Skeletal muscle tissue (tissue), 4 donors: Measurements from ENCODE around the gene THTPA. TPM values are rescaled to one million over a fixed set of nuclear protein-coding genes. Genes with fewer than 3 reads are reported as not detected.
"Not testable (repeated sequence)": the region's sequence is repeated elsewhere in the genome, so short reads cannot be mapped to it uniquely, and the experiment has no call there.

ENCODE experiments used
- H3K27ac ChIP-seq: one replicate; pipeline ENCODE4 v1.7.0; 2013; ENCODE audit warnings: mild to moderate bottlenecking, low read depth, low read length, inconsistent platforms
- H3K27me3 ChIP-seq, 3 donors: one replicate each; pipeline ENCODE4 v1.7.0; 2013; ENCODE audit warnings: low read length in 3 of 3; ENCODE audit not compliant: control insufficient read depth in 3 of 3, insufficient read depth in 3 of 3
- H3K36me3 ChIP-seq, 3 donors: one replicate each; pipeline ENCODE4 v1.7.0; 2013; ENCODE audit warnings: low read length in 3 of 3; ENCODE audit not compliant: control insufficient read depth in 3 of 3, insufficient read depth in 3 of 3
- H3K4me1 ChIP-seq, 3 donors: one replicate each; pipeline ENCODE4 v1.7.0; 2013; ENCODE audit warnings: low read length in 3 of 3, mild to moderate bottlenecking in 3 of 3; ENCODE audit not compliant: control insufficient read depth in 3 of 3, insufficient read depth in 3 of 3
- H3K4me3 ChIP-seq, 3 donors: one replicate each; pipeline ENCODE4 v1.7.0; 2013; ENCODE audit warnings: low read length in 3 of 3
- H3K9ac ChIP-seq, 3 donors: one replicate each; pipeline ENCODE4 v1.7.0; 2013; ENCODE audit warnings: low read length in 3 of 3, mild to moderate bottlenecking in 3 of 3, moderate library complexity in 2 of 3, low read depth in 1 of 3
- H3K9me3 ChIP-seq, 3 donors: one replicate each; pipeline ENCODE4 v1.7.0; 2013; ENCODE audit warnings: low read length in 3 of 3; ENCODE audit not compliant: control insufficient read depth in 3 of 3
- total RNA-seq: library from RNA; depleted of rRNA; stranded (reverse); fragments of >200 nt; gene quantifications from one replicate; pipeline ENCODE4 v1.2.3, GENCODE V29; 2014
- donor health status: Osteomylitis.

THTPA gene
- total RNA-seq, 1 donor from 2014 or later = 7.8 TPM

DNA sequence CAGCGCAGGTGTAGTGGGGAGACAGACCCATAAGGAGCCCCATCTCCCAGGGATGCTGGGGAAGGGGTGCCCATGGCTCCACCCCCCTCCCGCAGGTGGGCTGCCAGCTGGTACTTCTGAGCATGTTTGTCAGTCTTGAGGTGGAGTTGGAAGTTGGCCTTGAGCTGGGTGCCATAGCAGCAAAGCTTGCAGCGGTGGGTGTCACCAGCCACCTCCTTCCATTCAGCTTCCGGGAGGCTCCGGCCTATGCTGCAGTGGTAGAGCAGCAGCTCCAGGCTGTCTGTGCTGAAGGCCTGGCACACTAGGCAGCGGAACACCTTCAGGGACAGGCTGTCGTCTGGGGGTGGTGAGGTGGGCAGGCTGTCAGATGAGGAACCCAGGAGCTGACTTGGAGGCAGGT is 23.4 kb upstream of the THTPA start:
- no peaks in the 10 kb centered on the region for H3K27me3 ChIP-seq
- no peak overlapping the region for H3K27ac ChIP-seq
- H3K9me3 ChIP-seq = no peaks in the 10 kb centered on the region
- H3K4me1 ChIP-seq = no peaks in the 10 kb centered on the region
- peaks cover 0 to 2% (median 0%) of the 10 kb centered on the region in 3 donors for H3K36me3 ChIP-seq
- no peak overlapping the region for H3K4me3 ChIP-seq
- H3K9ac ChIP-seq = no peak overlapping the region

DNA sequence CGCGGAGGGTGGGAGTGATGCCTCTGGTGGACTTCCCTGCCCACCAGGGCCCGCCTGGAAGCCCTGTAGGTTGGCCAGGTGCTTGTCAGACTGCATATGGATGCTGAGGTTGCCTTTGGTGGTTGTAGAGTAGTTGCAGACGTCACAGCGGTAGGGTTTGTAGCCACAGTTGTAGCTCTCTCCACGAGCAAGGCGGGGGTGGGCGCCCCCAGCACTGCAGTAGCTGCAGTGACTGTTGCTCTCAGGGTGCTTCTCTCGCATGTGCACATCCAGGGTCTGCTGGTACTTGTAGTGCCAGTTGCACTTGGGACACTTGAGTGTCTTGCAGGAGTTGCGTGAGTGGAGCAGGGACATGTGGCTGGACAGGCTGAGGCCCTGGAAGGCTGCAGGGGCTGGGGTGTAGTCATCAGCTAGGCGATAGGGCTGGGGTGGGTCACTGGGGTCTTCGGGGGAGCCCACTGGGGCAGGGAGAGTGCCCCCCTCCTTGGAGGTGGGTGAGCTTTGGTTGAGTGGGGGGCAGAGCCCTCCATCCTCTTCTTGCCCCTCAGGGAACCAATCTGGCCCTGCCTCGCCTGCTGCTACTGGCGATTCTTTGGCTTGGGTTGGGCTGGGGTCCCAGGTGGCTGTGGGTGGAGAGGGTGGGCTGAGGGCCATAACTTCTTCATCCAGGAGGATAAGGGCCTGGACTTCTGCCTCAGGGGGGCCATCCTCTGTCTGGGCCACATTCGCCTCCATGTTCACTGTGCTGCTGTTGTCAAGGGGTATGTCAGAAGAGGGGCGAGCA is 22.2 kb upstream of the THTPA start:
- H3K4me1 ChIP-seq = no peaks in the 10 kb centered on the region
- peaks cover 0 to 2% (median 0%) of the 10 kb centered on the region in 3 donors for H3K36me3 ChIP-seq
- no peak overlapping the region for H3K27ac ChIP-seq
- H3K27me3 ChIP-seq = no peaks in the 10 kb centered on the region
- no peak overlapping the region for H3K9ac ChIP-seq
- H3K4me3 ChIP-seq = no peak overlapping the region
- no peaks in the 10 kb centered on the region for H3K9me3 ChIP-seq

DNA sequence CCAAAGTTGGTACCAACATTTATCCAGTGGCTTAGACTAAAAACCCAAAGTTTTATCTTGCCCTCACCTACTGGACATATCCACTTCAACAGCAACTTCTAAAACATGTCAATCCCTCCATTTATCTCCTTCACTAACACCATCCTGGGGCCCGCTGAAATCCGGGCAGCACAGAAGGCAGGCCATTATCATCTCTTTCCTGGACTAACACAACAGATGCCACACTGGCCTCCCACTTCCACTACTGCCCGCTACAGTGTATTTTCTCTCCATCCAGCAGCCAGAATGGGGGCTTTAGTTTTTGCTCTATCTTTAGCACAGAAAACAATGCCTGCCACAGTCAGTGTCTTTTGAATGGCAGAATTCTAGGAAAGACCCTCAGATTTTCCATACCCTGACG is 20.1 kb upstream of the THTPA start:
- Histone ChIP-seq H3K9me3 (no peaks in the 10 kb centered on the region), H3K9ac (no peak overlapping the region), H3K4me1 (peaks cover 0 to 3% (median 0%) of the 10 kb centered on the region in 3 donors), H3K27ac (no peak overlapping the region), H3K4me3 (no peak overlapping the region), H3K27me3 (no peaks in the 10 kb centered on the region), H3K36me3 (peaks cover 0 to 2% (median 0%) of the 10 kb centered on the region in 3 donors)

DNA sequence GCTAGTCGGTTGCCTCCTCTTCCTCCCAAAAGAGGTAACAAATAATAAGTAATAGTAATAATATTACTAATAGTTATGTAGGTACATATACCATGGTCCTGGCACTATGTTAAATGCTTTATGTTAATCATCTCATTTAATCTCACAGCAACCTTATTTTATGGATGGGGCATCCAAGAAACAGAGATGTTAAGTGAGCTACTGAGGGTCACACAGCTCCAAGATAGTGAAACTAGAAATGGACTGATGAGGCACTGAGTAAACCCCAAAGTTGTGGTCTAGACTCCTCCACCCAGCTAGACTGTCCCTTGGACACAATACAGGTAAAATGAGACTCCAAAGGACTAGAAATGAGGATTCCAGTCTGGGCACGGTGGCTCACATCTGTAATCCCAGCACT is 19.6 kb upstream of the THTPA start:
- H3K9ac ChIP-seq = no peak overlapping the region
- H3K9me3 ChIP-seq = no peaks in the 10 kb centered on the region
- H3K4me1 ChIP-seq = peaks cover 0 to 3% (median 0%) of the 10 kb centered on the region in 3 donors
- H3K27ac ChIP-seq = no peak overlapping the region
- no peaks in the 10 kb centered on the region for H3K27me3 ChIP-seq
- H3K4me3 ChIP-seq = no peak overlapping the region
- peaks cover 0 to 2% (median 0%) of the 10 kb centered on the region in 3 donors for H3K36me3 ChIP-seq

DNA sequence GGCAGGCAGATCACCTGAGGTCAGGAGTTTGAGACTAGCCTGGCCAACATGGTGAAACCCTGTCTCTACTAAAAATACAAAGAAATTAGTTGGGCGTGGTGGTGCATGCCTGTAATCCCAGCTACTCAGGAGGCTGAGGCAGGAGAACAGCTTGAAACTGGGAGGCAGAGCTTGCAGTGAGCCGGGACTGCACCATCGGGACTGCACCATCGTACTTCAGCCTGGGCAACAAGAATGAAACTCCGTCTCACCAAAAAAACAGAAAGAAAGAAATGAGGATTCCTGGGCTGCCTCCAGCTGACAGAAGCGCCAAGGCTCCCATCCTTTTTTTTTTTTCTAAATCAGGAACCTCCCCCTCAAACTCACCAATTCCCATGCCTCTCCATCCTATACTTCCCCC is 19.2 kb upstream of the THTPA start:
- H3K27ac ChIP-seq, H3K4me3 ChIP-seq, H3K4me1 ChIP-seq, H3K36me3 ChIP-seq, H3K9ac ChIP-seq, H3K27me3 ChIP-seq, H3K9me3 ChIP-seq: not testable (repeated sequence)

DNA sequence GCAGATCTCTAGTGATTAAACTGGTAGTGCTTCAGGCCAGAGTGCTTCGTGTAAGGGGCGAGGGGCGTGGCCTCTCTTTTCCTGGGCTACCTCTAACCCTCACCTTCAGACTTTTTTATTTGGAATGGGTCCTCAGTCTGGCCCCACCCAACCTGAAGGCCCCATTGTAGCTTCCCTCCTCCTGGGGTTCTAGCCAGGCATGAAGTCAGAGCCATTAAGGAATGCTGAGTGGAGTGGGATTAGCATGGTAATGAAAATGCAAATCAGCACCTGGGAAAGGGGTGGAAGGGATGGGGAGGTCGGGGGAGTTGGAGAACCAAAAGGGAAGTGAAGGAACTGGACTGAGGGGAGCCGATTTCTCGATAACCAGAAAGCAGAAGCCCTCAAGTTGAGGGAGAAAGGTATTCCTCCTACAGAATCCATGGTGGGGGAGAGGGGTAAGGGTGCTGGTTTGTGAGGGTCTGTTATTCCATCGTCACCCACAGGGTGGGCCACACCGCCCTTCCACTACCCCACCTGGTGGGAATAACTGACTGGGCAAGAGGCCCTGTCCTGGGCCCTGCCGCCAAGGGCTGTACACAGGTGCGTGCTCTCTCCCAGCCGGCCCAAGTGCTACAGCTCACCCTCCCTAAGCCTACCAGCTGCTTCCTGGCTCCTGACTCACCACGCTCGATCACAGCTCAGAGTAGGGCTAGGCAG is 18.6 kb upstream of the THTPA start:
- H3K9ac ChIP-seq = no peak overlapping the region
- no peak overlapping the region for H3K27ac ChIP-seq
- no peak overlapping the region for H3K4me3 ChIP-seq
- H3K9me3 ChIP-seq = no peaks in the 10 kb centered on the region
- H3K4me1 ChIP-seq = peaks cover 0 to 3% (median 0%) of the 10 kb centered on the region in 3 donors
- H3K27me3 ChIP-seq = no peaks in the 10 kb centered on the region
- peaks cover 0 to 1% (median 0%) of the 10 kb centered on the region in 3 donors for H3K36me3 ChIP-seq

DNA sequence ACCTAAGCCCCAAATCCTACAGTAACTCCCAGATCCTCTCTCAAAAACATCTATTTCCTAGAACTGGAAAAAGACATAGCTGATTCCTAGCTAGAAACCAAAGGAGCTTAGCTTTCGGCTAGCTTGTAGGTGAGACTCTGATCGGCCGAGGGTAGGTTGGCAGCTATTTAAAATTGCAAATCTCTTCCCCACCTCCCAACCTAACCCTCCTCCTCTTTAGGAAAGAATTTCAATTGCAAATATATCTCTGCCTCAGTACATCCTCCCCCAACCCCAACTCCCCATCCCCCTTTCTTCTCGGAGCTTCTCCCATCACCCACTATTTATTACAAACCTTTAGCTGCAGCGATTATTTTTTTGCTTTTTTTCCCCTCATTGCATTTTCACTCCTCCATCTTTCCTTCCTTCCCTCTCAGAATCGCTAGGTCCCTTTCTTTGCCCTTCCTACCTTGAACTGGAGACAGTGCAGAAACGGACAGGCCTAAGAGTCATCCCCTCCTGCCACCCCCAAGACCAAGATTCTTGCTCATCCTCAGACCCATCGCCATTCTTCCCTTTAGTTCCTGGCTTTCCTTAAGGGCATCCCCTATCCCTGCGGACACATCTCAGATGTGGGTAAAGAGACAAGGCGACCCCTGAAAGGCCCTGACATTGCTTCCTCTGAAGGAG is 17.9 kb upstream of the THTPA start:
- Histone ChIP-seq H3K27me3 (no peaks in the 10 kb centered on the region), H3K9me3 (no peaks in the 10 kb centered on the region), H3K27ac (no peak overlapping the region), H3K4me1 (peaks cover 0 to 3% (median 0%) of the 10 kb centered on the region in 3 donors), H3K36me3 (no peaks in the 10 kb centered on the region), H3K9ac (no peak overlapping the region), H3K4me3 (no peak overlapping the region)

DNA sequence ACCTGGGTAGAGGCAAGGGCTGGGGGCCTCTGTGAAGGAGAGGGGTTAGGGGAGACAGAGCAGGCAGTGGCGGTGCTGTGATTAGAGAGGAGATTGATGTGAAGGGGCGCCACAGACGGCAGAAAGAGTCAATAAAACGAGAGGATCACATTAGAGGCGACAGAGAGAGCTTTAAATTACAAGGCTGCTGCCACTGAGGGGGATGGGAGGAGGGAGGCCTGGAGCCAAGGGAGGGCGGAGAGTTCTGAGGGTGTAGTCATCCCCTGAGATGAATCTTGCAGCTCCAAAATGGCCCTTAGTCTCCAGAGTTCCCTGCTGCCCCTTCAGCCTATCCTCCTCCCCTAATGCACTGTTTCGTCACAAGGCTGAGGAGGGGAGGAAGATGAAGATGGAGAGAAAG is 17.3 kb upstream of the THTPA start:
- no peak overlapping the region for H3K4me3 ChIP-seq
- no peaks in the 10 kb centered on the region for H3K36me3 ChIP-seq
- no peaks in the 10 kb centered on the region for H3K27me3 ChIP-seq
- H3K9ac ChIP-seq = no peak overlapping the region
- no peak overlapping the region for H3K27ac ChIP-seq
- no peaks in the 10 kb centered on the region for H3K9me3 ChIP-seq
- H3K4me1 ChIP-seq = peaks cover 0 to 3% (median 0%) of the 10 kb centered on the region in 3 donors

DNA sequence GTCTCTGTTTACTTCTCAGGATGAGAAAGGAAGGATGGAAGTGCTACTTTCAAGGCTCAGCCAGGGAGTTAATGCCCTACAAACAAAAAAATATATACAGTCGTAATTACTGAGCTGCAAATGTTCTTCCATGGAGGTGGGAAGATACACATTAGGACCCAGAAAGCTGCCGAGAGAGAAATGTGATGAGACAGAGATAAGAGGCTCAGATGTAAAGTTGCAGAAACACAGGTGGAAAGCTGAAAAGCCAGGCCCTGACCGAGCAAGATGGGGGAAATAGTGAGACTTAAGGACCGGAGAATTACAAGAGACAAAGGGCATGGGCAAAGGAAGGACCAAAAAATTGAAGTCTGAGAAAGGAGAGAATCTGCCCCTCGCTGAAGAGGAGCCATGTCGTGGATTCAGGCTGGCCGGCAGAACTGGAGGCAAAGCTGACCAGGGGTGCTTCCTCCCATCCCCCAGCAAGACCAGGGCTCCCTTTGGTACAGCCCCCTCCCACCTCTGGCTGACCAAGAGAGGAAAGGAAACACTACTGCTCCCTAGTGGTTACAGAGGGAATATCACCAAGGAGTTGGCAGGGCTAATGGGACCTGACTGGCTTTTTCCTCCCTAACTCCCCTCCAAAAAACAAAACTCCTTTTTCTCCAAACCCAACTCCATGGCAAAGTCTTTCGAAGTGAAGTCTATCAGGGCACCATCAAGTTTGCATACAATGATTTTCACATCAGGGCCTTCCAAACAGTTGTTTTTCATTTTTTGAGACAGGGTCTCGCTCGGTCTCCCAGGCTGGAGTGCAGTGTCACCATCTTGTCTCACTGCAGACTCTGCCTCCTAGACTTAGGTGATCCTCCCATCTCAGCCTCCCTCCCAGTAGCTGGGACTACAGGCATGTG is 16.6 kb upstream of the THTPA start:
- H3K9ac ChIP-seq = no peak overlapping the region

More for the DNA sequence above, 16.6 kb upstream of the THTPA start:
- peaks cover 0 to 3% (median 0%) of the 10 kb centered on the region in 3 donors for H3K4me1 ChIP-seq
- no peaks in the 10 kb centered on the region for H3K27me3 ChIP-seq
- H3K36me3 ChIP-seq = no peaks in the 10 kb centered on the region
- H3K4me3 ChIP-seq = no peak overlapping the region
- no peak overlapping the region for H3K27ac ChIP-seq
- H3K9me3 ChIP-seq = no peaks in the 10 kb centered on the region
